ENCODE data around the gene STX1B.

DNA sequence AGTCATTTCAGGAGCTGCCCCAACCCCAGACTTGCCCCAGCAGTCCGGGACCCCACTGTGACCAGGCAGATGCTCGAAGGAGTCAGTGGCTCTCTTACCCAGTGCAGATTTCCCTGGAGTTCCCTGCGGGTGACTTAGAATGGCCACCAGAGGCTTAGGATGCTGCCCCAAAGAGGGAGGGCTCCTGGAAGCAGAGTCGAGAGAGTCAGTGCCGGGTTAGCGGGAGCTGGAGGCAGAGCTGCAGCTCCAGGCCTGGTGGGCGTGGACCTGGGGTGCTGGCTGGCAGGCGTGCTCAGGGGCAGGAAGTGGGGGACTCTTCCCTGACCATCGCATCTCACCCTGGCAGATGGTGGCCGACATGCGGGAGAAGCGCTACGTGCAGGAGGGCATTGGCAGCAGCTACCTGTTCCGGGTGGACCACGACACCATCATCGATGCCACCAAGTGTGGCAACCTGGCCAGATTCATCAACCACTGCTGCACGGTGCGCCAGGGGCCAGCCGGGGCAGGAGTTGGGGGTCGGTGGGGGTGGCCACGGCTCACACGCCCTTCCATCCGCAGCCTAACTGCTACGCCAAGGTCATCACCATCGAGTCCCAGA is 27.0 kb downstream of the STX1B start:
- TF ChIP-seq POLR2A (IDR thresholded peaks at IDR 0.05; ENCODE audit: low read length) (no peak), GATA1 (IDR thresholded peaks at IDR 0.05; ENCODE audit: low read depth, low read length) (no peak)
